AML-193 (cell line): ENCODE results near the gene CYP19A1.
A peak's percentile ranks its signal among the peaks of the same experiment; 100 is the strongest.

Experiments used
- DNase-seq, 2 experiments: peaks; one replicate each; lab custom pipeline; 2025; lab: John Stamatoyannopoulos, UW

The CYP19A1 gene

DNA sequence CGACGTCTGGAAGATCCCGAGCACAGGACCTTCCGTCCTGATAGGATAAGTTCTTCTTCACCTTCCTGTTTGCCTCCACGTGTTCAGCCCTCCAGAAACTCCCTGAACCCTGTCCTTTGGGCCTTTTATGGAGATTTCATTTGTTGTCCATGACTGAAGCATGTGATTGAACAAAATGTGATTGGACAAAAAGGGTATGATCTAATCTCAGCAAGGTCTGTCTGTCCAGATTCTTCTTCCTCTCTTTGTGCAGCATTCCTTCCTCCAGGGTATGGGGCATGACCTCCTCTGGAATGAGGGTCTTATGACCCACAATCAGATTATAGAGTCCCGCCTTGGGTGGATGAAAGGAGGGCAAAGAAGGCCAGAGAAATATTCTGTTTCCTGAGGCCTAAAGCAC is at the start of gene CYP19A1:
CYP19A1 (minus strand) TSS at position 101 of the 400 bp plus-strand sequence. CDS start 95,684 bp downstream, outside the sequence.
- no peak for DNase-seq

DNA sequence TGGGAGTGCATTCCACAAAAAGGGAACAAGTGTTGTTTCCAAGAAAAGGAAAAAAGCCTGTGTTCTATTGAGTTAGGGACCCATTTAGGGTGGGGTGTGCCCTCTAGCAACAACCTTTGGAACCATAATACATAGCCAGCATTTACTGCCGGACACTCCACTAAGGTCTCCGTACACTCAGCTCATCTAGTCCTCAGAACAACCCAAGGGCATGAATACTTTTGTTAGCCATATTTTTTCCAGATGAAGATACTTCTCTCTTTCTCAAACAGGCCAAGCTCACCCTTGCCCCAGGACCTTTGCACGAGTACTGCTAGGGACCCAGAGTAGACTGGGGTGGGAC is 49.3 kb upstream of the CYP19A1 start:
- no peak for DNase-seq

DNA sequence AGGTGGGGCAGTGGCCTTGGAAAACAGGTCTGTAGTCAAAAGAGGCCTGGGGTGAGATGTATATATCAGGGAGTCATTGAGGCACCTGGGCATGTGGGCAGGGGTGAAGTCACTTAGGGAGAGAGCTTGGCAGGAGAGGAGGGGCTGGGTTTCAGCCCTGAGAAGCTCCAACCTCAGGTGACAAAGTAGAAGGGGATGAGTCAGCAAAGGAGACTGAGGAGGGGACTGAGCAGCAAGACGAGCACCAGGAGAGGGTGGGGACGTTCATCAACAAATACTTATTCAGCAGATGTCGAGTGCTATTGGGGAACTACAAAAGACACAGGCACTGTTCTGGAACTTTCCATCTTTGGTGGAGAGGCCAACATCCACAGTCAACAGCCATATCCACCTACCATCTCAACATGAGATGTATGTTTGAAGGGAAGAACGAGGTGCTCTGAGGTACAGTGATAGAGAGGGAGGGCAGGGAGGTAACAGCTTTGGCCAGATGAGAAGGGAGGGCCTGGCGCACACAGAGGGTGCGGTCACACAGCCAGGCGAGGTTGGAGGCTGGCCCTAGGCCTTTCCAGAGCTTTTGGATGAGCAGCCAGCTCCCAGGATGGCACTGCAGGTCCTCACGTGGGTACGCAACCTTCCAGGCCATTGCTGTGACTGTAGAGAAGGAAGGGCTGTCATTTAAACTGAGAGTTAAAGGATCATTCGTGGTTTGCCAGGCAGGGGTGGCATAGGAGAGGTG is 48.7 kb upstream of the CYP19A1 start:
- no peak for DNase-seq

DNA sequence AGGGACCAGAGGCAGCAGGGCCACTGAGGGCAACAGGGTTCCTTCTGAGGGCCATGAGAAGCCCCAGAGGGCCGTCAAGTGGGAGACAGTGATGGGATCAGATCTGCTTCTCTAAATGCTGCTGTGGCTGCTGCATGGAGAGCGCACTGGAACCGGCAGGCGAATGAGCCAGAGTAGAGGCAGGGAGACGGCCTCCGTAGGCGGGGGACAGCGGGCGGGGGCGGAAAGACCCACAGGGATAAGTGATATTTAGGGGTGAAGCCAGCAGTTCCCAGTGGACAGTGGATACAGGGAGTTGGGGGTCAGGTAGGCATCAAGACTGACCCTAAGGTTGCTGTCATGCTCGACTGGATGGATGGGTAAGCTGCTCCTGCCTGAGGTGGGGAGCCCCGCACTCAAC is 48.1 kb upstream of the CYP19A1 start:
- DNase-seq, result no peak

DNA sequence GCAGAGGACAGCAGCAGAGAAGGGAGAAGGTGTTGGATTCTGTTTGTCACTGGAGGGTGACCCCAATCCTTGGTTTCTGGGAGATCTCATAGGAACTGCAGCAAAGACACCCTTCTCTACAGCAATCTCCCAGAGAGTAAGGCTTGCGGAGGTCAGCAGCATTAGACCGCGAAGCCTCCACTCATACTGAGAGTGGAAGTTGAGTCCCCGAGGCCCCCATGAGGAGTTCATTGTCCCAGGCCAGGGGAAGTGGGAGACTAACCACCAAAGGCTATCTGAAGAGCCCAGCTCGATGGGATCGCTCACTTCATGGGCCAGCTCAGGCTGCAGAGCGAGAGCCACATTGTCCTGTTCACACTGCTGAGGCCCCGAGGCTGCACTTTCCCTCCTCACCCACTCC is 47.6 kb upstream of the CYP19A1 start:
- no peak for DNase-seq

DNA sequence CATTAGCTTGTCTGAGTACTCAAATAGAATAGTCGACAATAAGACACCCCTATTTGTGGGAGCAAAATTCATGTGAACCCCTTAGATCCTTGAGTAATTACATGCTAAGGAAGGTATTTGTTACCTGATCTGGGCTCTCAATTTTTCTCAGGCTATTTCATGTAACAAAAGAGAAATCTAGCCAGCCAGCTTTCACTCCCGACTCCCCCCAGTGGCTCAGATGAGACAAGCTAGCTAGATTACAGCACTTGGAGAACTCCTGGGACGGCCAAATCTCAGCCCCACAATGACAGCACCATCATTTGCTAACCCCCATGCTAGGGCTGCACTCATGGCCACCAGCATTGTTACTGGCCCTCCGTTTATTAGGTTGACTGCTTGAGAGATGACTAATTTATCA is 44.4 kb upstream of the CYP19A1 start:
- DNase-seq, result peak; percentile 40 to 52

DNA sequence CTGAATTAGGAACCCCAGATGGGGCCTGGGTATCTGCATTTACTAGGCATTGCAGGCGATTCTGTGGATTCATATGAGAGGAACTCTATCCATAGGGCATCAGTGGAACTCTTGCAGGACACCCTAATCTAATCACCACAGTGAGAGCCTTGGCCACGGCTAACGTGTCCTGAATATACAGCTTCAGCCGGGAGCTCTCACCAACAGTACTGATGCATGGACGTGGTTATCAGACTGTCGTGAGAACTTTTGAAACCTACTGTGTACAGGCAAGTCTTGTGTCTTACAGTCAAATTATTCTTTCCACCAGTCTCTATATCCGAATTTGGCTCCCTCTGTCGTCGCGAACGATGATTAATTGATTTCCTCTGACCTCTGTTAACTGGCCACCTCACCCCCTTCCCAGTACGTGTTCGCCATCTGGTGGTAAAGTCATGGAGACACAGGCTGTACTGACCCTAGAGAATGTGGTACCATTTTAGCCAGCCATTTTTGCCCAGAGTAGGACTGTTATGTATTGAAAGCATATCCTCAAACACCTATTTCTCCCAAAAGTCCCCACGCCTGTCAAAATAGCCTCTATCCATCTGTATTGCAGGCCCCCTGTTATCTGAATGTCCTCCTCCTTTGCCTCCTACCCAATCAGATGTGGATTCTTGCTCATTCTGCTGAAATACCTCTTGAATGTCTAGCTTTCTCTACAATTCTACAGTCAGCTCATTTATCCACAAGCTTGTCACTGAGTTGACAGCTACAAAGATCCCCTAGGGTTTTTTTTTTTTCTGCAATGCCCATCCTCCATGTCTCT is 42.8 kb upstream of the CYP19A1 start:
- DNase-seq, result peak; percentile 71 to 85

DNA sequence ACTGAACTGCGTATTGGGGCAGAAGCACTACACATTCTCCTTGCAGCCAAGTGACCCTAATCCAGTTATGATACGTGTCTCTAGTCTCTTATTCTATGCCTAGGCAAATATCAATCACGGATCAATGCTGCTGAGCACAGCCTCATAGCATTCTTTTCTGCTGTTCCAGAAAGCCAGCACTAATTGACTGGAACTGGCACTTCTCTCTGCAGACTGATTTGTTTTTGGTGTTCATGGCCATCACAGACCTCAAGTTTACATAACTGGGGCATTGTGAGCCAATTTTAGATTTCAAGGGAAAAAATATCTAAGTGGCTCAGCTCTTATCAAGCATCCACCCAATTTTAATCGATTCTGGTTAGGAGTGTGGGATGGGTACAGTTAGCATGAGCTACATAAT is 41.0 kb upstream of the CYP19A1 start:
- no peak for DNase-seq

DNA sequence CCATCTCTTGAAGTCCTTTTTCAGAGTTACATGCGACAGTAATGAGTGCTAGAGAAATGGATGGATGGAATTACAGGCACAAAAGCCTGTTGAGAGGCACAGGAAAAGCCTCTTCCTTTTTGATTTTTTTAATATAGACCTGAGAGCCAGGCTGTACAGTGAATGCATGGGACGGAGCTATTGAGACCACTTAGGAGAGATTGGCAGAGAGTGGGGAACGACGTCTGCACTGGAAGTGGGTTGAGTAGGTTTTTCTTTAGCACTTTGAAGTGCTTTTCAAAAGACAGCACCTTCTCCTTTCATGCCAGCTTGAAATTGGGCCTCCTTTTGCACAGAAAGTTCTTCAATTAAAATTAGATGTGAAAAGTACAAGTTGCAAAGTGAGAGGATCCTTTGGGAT is 40.0 kb upstream of the CYP19A1 start:
- DNase-seq, result no peak

DNA sequence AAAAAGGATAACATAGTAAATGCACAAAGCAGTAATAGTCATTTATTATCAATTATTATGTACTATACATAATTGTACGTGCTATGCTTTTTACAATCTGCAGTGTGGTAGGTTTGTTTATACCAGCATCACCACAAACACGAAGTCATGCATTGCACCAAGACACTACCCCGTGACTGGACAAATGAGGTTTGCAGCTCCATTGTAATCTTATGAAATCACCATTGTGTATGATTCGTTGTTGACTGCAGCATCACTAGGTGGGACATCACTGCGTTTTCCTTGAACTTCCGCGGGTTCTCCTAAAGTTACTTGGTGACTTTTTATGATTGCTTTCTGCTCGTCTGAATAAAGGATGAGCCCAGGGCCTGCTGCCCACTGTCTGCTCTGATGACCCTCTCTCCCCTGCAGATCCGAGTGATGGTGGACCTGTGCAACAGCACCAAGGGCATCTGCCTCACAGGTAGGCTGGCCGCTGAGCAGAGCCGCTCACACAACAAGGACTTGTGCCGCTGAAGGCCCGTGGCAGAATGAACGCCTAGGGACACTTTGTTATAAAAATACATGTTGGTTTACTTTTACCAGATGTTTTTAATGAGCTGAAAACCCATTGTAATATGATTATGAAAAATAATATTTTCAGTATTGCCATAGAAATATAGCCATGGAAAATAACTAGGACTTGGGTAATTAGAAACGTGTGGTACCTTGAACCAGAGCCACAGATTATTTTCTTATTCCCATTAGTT is 38.8 kb upstream of the CYP19A1 start:
- DNase-seq, result no peak

DNA sequence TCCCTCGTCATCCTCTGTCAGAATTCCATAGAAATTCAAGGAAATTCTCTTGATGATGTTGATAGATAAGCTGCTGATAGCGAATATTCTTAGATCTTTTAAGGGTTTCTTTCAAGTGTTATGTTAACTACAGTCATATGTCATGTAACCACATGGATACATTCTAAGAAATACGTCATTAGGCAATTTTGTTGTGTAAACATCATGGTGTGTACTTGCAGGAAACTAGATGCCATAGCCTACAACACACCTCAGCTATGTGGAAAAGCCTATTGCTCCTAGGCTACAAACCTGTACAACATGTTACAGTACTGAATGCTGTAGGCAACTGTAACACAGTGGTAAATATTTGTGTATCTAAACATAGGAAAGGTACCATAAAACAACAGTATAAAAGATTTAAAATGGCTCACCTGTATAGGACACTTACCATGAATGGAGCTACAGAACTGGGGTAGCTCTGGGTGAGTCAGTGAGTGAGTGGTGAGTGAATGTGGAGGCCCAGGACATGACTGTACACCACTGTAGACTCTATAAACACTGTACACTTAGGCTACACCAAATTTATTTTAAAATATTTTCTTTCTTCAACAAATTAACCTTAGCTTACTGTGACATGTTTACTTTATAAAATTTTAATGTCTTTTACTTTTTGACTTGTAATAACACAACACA is 37.7 kb upstream of the CYP19A1 start:
- DNase-seq, result no peak

DNA sequence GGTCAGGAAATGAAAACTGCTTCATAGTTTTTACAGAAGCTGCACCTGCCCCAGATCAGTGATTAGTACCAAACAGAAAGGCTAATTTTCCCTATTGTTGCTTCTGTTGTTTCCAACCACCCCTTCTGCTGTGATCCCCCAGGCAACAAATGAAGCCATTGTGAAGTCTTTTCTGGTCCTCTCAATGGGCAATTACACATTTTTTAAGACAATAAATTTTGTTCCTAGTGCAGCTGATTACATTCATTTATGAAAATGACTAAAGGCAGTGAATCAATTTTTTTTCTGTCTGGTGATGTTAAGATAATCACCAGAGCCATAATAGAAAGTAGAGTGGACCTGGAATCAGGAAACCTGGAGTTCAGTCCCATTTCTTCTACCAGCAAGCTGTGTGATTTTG is 35.7 kb upstream of the CYP19A1 start:
- no peak for DNase-seq

DNA sequence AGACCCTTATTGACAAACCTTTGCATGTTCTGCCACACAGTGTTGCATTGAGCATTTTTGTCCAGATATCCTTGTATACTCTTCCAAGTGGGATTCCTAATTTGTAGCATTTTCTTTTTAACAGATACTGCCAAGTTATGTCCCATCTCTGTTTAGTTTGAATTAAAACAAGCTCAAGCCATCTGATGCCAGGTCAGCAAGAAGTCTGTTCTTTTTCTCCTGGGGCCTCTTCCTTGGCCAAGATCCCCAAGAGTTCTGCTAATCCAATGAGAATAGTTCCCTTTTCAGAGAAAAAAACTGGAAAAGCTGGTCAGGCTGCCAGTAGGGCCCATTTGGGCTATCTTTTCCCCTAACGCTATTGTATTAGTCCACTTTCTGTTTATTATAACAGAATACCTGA is 32.9 kb upstream of the CYP19A1 start:
- DNase-seq, result no peak

DNA sequence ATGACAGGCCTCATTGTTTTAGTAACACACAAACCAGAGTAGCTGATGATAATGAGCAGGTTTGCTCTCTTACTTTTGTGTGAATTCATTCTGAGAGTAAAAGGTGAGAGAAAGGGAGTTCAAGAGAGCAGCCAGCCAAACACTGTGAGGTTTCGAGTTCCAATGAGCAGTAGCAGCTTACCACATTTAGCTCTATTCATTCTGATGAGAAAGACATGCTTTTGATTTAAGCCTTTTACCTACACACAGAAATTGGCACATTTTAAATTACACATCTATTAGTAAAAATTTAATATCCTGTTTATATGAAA is 31.0 kb upstream of the CYP19A1 start:
- no peak for DNase-seq

DNA sequence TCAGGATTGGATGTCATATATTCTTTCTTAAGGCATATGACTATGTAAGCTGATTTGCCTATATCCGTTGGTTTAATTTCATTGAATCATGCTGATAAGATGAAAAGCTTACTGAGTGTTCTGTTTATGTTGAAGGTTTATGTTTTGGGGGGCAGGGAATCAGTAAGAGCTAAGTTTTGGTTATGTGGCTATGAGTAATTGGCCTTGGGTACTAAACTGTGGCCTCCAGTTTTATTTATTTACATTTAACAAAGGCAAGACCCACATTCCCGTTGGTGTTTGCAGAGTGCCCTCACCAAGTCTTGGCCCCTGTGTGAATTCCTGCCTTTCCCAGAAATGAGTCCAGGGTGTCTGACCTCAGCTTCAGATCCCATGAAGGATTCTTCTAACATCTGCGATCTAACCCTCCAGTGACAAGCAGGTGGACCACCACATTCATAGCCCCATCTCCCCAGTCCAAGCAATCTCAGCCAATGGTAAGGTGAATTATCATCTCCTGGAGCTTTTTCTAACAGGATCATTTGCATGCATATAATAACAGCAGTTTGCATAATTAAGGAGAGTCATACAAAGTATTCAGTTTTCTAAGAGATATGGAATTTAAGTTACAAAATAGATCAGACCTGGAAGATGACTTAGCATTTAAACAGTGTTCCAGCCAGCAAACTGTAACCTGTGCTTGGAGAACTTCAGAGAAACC is 30.5 kb upstream of the CYP19A1 start:
- no peak for DNase-seq

DNA sequence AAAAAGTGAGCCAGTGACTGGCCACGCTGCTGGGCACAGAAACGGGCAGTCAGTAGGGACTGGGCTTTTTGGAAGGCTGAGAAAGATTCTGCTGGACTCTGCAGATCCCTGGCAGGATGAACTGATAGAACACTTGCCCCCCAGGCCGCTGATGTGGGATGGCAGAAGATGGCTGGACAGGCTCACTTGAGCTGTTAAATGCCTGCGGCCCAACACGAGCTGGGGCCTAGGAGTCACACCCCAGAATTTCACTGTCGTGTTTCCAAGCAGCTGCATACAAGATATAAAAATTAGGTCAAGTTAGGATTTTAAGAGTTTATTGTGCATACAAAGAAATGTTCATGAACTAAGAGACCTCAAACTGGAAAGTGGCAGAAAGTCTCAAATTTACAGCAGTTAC is 29.9 kb upstream of the CYP19A1 start:
- DNase-seq, result no peak

DNA sequence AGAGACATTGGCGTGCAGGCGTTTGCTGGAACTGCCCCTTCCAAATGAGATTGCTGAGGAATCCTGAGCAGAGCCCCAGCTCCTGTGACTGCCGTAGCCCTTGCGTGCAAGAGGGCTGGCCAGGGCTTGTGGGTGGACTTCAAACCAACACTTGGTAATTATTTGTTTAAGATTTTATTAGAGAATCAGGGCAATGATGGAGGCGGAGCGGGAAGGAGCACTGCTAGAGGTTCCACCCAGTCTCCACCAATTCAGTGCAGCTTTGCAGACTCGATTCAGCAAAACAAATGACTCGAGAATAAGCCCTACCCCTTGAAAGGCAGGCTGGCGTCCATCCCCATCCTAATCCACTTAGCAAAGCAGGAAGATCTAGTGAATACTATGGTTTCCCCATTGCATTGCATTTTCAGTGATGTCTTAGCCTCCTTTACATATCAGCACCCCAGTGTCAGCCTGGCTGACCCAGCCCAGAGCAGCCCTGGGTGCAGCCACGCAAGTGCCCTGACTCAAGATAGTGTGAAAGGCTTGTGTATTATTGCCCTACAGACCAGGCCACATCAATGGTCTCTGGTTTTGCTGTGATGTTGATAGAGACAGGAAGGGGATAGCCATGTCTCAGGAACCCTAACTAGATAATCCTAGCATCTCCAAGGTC is 29.1 kb upstream of the CYP19A1 start:
- DNase-seq, result no peak

DNA sequence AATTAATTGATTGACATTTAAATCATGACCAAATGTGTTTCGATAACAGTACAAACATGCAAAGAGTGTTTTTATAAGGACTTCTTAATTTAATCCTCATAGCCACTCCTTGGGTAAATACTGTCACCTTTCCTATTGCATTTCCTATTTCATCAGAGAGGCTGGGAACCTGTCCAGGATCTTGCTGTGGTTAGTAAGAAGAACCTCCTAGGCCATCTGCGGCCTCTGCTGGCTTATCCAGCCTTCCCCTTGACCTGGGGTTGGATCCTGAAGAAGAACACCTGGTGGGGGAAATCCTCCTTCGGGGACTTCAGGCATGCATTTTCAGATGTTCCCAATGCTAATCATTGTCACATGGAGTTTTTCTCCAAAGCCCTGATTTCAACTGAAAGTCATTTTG is 28.5 kb upstream of the CYP19A1 start:
- peak; percentile 32 to 33 for DNase-seq

DNA sequence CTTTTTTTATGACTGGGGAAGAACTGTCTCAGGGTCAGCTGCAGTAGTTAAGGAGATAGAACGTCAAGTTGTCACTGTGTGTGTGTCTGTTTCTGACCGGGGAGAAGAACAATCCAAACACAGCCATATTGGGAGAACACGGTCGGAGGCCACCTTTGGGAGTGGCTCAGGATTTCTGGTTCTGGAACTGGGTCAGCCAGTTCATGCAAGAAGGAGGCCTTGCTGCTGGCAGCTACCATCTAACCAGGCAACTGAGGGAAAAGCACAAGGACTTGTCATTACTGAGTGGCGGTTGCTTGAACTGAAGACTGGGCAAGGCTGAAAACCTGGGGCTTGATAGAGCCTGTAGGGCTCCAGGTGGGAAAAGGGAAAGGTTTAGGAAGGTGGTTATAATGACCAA is 27.7 kb upstream of the CYP19A1 start:
- DNase-seq, result no peak

DNA sequence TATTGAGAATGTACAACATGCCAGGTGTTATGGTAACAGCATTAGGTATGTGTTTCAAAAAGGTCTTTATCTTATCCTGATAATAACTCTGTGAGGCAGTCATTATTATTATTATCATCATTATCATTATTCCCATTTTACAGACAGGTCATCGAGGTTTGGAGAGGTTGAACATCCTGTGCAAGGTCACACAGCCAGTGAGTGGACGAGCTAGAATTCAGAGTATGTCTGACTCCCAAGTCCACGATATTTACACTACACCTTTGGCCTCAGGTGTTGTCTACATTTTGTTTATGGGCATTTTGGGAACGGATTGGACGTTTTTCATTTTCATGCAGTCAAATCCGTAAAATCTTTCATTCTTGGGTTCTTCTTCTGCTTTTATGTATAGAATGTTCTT is 27.0 kb upstream of the CYP19A1 start:
- DNase-seq, result no peak

DNA sequence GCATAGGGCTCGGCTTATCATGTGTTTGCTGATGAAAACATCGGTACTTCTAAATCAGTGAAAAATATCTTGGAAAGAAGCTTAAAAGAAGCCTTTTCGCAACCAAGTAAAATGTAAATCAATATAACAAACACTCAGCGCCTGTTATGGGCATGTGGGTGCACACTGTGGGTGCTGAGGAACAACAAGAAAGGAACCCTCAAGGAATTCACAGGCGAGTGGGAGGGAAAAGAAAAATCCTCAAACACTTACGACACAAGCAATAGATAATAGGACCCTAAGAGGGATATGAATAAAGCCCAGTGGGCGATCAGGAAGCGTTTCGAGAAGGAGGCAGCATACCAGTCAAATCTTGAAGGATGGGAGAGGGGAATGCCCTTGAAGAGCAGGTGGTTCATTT is 25.0 kb upstream of the CYP19A1 start:
- no peak for DNase-seq
